Activated CD4-positive, alpha-beta T cell treated with anti-CD3 and anti-CD28 coated beads for 48 hours (primary cell): ENCODE data around the gene ROBO1.

Experiments
- DNase-seq: peaks from one replicate; pipeline ENCODE4 v3.0.0-alpha.2; 2020

The ROBO1 gene

GRCh38 chr3:79041621-79042020, 726.2 kb downstream of the ROBO1 start:
- DNase-seq: no peak

GRCh38 chr3:79040701-79041100, 727.1 kb downstream of the ROBO1 start:
- DNase-seq: no peak

GRCh38 chr3:79040091-79040490, 727.7 kb downstream of the ROBO1 start:
- no peak for DNase-seq

GRCh38 chr3:79039192-79039591, 728.6 kb downstream of the ROBO1 start:
- no peak for DNase-seq

- DNase-seq: no peak
These were observed 729.2 kb downstream of the ROBO1 start for GRCh38 chr3:79038636-79039035.

- DNase-seq: no peak
These were observed 729.7 kb downstream of the ROBO1 start for GRCh38 chr3:79038057-79038456.

- no peak for DNase-seq
These were observed 735.0 kb downstream of the ROBO1 start for GRCh38 chr3:79032686-79033318.

GRCh38 chr3:79030157-79030556, 737.6 kb downstream of the ROBO1 start:
- no peak for DNase-seq

GRCh38 chr3:79028916-79029315, 738.9 kb downstream of the ROBO1 start:
- no peak for DNase-seq

GRCh38 chr3:79027593-79027992, 740.2 kb downstream of the ROBO1 start:
- no peak for DNase-seq

- no peak for DNase-seq
These were observed 747.9 kb downstream of the ROBO1 start for GRCh38 chr3:79019924-79020173.

GRCh38 chr3:79019137-79019923, 748.5 kb downstream of the ROBO1 start:
- DNase-seq: no peak

GRCh38 chr3:79018671-79019136, 749.1 kb downstream of the ROBO1 start:
- DNase-seq: peak; percentile 10

GRCh38 chr3:79018265-79018664, 749.5 kb downstream of the ROBO1 start:
- DNase-seq: no peak

- no peak for DNase-seq
These were observed 751.0 kb downstream of the ROBO1 start for GRCh38 chr3:79016587-79017376.

- no peak for DNase-seq
These were observed 751.9 kb downstream of the ROBO1 start for GRCh38 chr3:79015854-79016253.

GRCh38 chr3:79012946-79013362, 754.8 kb downstream of the ROBO1 start:
- DNase-seq: no peak

GRCh38 chr3:79012530-79012913, 755.3 kb downstream of the ROBO1 start:
- no peak for DNase-seq

- DNase-seq: no peak
These were observed 755.8 kb downstream of the ROBO1 start for GRCh38 chr3:79011821-79012529.

GRCh38 chr3:79009861-79010260, 757.9 kb downstream of the ROBO1 start:
- DNase-seq: no peak

GRCh38 chr3:79006077-79006476, 761.7 kb downstream of the ROBO1 start:
- no peak for DNase-seq

GRCh38 chr3:79005084-79005483, 762.7 kb downstream of the ROBO1 start:
- no peak for DNase-seq

- DNase-seq: no peak
These were observed 763.8 kb downstream of the ROBO1 start for GRCh38 chr3:79003994-79004393.
